NOMO-1 treated with DMSO at 0.1 percent for 48 hours (cell line): ENCODE results near the gene EIF5.
"Not testable (repeated sequence)": the region's sequence is repeated elsewhere in the genome, so short reads cannot be mapped to it uniquely, and the experiment has no call there.

Experiments used
- DNase-seq: peaks from one replicate; lab custom pipeline; 2025; ENCODE audit not compliant: unreplicated experiment; lab: John Stamatoyannopoulos, UW

The EIF5 gene

GRCh38 chr14:103332143-103332919, 1.7 kb upstream of the EIF5 start:
- DNase-seq, result peak; percentile 32

- DNase-seq, result peak; percentile 85
Measured at GRCh38 chr14:103334644-103335622, 896 bp downstream of the EIF5 start.

GRCh38 chr14:103336191-103336590, 2.2 kb downstream of the EIF5 start:
- no peak for DNase-seq

- no peak for DNase-seq
Measured at GRCh38 chr14:103337794-103338193, 3.8 kb downstream of the EIF5 start.

- DNase-seq, result no peak
Measured at GRCh38 chr14:103339561-103339960, 5.5 kb downstream of the EIF5 start.

- DNase-seq, result no peak
Measured at GRCh38 chr14:103340480-103341212, 6.6 kb downstream of the EIF5 start.

- no peak for DNase-seq
Measured at GRCh38 chr14:103341250-103342129, 7.5 kb downstream of the EIF5 start.

- no peak for DNase-seq
Measured at GRCh38 chr14:103343164-103343879, 9.3 kb downstream of the EIF5 start.

GRCh38 chr14:103343905-103344797, 10.1 kb downstream of the EIF5 start:
- no peak for DNase-seq

- no peak for DNase-seq
Measured at GRCh38 chr14:103346286-103346685, 12.2 kb downstream of the EIF5 start.

GRCh38 chr14:103347091-103347815, 13.2 kb downstream of the EIF5 start:
- DNase-seq, result no peak

- no peak for DNase-seq
Measured at GRCh38 chr14:103348154-103348553, 14.1 kb downstream of the EIF5 start.

GRCh38 chr14:103349982-103350381, 15.9 kb downstream of the EIF5 start:
- DNase-seq, result no peak

- DNase-seq, result no peak
Measured at GRCh38 chr14:103353362-103353761, 19.3 kb downstream of the EIF5 start.

GRCh38 chr14:103354141-103354540, 20.1 kb downstream of the EIF5 start:
- no peak for DNase-seq

GRCh38 chr14:103356024-103356682, 22.1 kb downstream of the EIF5 start:
- no peak for DNase-seq

GRCh38 chr14:103357552-103357951, 23.5 kb downstream of the EIF5 start:
- not testable (repeated sequence) for DNase-seq
